Measurements from ENCODE around the gene CCDC116.
A peak's percentile ranks its signal among the peaks of the same experiment; 100 is the strongest.

The CCDC116 gene

GRCh38 chr22:21624120-21624879 is 8.3 kb upstream of the CCDC116 start:
- Histone ChIP-seq H2BK12ac (ENCODE audit: low read length) (peak overlapping the region; percentile 86), H4K91ac (ENCODE audit: low read depth, low read length, poor library complexity) (no peak overlapping the region), H2AFZ (ENCODE audit: low read length) (no peak overlapping the region), H3K27me3 (ENCODE audit: control insufficient read depth in 3 of 3, insufficient read depth in 3 of 3, low read depth in 1 of 3, low read length in 3 of 3) (no peaks in the 10 kb centered on the region), H2BK5ac (ENCODE audit: low read length) (no peak overlapping the region), H4K8ac (ENCODE audit: low read depth, low read length) (no peak overlapping the region), H2BK15ac (ENCODE audit: low read length) (no peak overlapping the region), H3K9ac (ENCODE audit: low read depth, low read length, poor library complexity) (no peak overlapping the region), H3K9me3 (replicated peaks in 1 of 2; ENCODE audit: control insufficient read depth in 2 of 2, insufficient read depth in 1 of 2, low read depth in 1 of 2, low read length in 2 of 2) (peaks cover 0 to 3% of the 10 kb centered on the region in 2 donors), H3K4ac (ENCODE audit: low read length) (no peak overlapping the region), H3K27ac (replicated peaks; ENCODE audit: low read length) (no peak overlapping the region), H2BK120ac (ENCODE audit: low read depth, low read length) (no peak overlapping the region), H2AK5ac (ENCODE audit: low read depth, low read length) (no peak overlapping the region), H3K4me3 (ENCODE audit: low read length in 2 of 2) (no peak overlapping the region), H3K79me1 (ENCODE audit: low read depth, low read length) (peaks cover 14% of the 10 kb centered on the region), H3K36me3 (replicated peaks in 1 of 2; ENCODE audit: control insufficient read depth in 2 of 2, insufficient read depth in 2 of 2, low read length in 2 of 2) (peaks cover 22 to 71% of the 10 kb centered on the region in 2 donors), H3K4me2 (ENCODE audit: insufficient read depth, low read length, poor library complexity, severe bottlenecking) (no peak overlapping the region), H3K18ac (ENCODE audit: low read length) (peak overlapping the region; percentile 60), H3K23ac (ENCODE audit: low read depth, low read length, poor library complexity) (peak overlapping the region; percentile 82), H3K4me1 (ENCODE audit: control insufficient read depth in 2 of 2, insufficient read depth in 1 of 2, low read depth in 1 of 2, low read length in 2 of 2) (peaks cover 9 to 10% of the 10 kb centered on the region in 2 donors), H3K14ac (ENCODE audit: low read length) (peak overlapping the region; percentile 6)
- no CpG with 5 or more reads among the region's 8 CpGs for WGBS, 2 donors (ENCODE audit: extremely low coverage in 2 of 2, insufficient read length in 2 of 2, insufficient replicate concordance in 1 of 2)
- DNase-seq (ENCODE audit: low spot score), result no peak

- Histone ChIP-seq H3K9me3 (replicated peaks in 1 of 2; ENCODE audit: control insufficient read depth in 2 of 2, insufficient read depth in 1 of 2, low read depth in 1 of 2, low read length in 2 of 2) (peaks cover 0 to 3% of the 10 kb centered on the region in 2 donors), H3K27ac (replicated peaks; ENCODE audit: low read length) (no peak overlapping the region), H3K14ac (ENCODE audit: low read length) (no peak overlapping the region), H3K18ac (ENCODE audit: low read length) (no peak overlapping the region), H3K23ac (ENCODE audit: low read depth, low read length, poor library complexity) (peak overlapping the region; percentile 92), H3K4me3 (ENCODE audit: low read length in 2 of 2) (no peak overlapping the region), H3K4ac (ENCODE audit: low read length) (no peak overlapping the region), H3K9ac (ENCODE audit: low read depth, low read length, poor library complexity) (peak overlapping the region; percentile 34), H2AFZ (ENCODE audit: low read length) (no peak overlapping the region), H3K4me2 (ENCODE audit: insufficient read depth, low read length, poor library complexity, severe bottlenecking) (no peak overlapping the region), H2BK120ac (ENCODE audit: low read depth, low read length) (no peak overlapping the region), H2BK12ac (ENCODE audit: low read length) (no peak overlapping the region), H3K4me1 (ENCODE audit: control insufficient read depth in 2 of 2, insufficient read depth in 1 of 2, low read depth in 1 of 2, low read length in 2 of 2) (peaks cover 10 to 12% of the 10 kb centered on the region in 2 donors), H2BK5ac (ENCODE audit: low read length) (no peak overlapping the region), H2AK5ac (ENCODE audit: low read depth, low read length) (no peak overlapping the region), H4K8ac (ENCODE audit: low read depth, low read length) (no peak overlapping the region), H3K36me3 (replicated peaks in 1 of 2; ENCODE audit: control insufficient read depth in 2 of 2, insufficient read depth in 2 of 2, low read length in 2 of 2) (peaks cover 20 to 68% of the 10 kb centered on the region in 2 donors), H3K27me3 (ENCODE audit: control insufficient read depth in 3 of 3, insufficient read depth in 3 of 3, low read depth in 1 of 3, low read length in 3 of 3) (no peaks in the 10 kb centered on the region), H3K79me1 (ENCODE audit: low read depth, low read length) (peaks cover 18% of the 10 kb centered on the region), H2BK15ac (ENCODE audit: low read length) (no peak overlapping the region), H4K91ac (ENCODE audit: low read depth, low read length, poor library complexity) (no peak overlapping the region)
- WGBS, 2 donors (ENCODE audit: extremely low coverage in 2 of 2, insufficient read length in 2 of 2, insufficient replicate concordance in 1 of 2), result no CpG with 5 or more reads among the region's 12 CpGs
- no peak for DNase-seq (ENCODE audit: low spot score)
Observed at GRCh38 chr22:21624880-21625791, 7.4 kb upstream of the CCDC116 start.

- H3K4me2 ChIP-seq (ENCODE audit: insufficient read depth, low read length, poor library complexity, severe bottlenecking), result no peak overlapping the region
- WGBS, 2 donors (ENCODE audit: extremely low coverage in 2 of 2, insufficient read length in 2 of 2, insufficient replicate concordance in 1 of 2), result no CpG with 5 or more reads among the region's 4 CpGs
- no peak overlapping the region for H2AK5ac ChIP-seq (ENCODE audit: low read depth, low read length)
- H3K4me3 ChIP-seq (ENCODE audit: low read length in 2 of 2), result no peak overlapping the region
- no peak overlapping the region for H2AFZ ChIP-seq (ENCODE audit: low read length)
- no peak overlapping the region for H2BK12ac ChIP-seq (ENCODE audit: low read length)
- no peaks in the 10 kb centered on the region for H3K27me3 ChIP-seq (ENCODE audit: control insufficient read depth in 3 of 3, insufficient read depth in 3 of 3, low read depth in 1 of 3, low read length in 3 of 3)
- no peak overlapping the region for H3K18ac ChIP-seq (ENCODE audit: low read length)
- no peak overlapping the region for H3K27ac ChIP-seq (replicated peaks; ENCODE audit: low read length)
- H3K4me1 ChIP-seq (ENCODE audit: control insufficient read depth in 2 of 2, insufficient read depth in 1 of 2, low read depth in 1 of 2, low read length in 2 of 2), result peaks cover 10 to 12% of the 10 kb centered on the region in 2 donors
- H3K9ac ChIP-seq (ENCODE audit: low read depth, low read length, poor library complexity), result no peak overlapping the region
- no peak overlapping the region for H3K4ac ChIP-seq (ENCODE audit: low read length)
- DNase-seq (ENCODE audit: low spot score), result no peak
- no peak overlapping the region for H3K14ac ChIP-seq (ENCODE audit: low read length)
- no peak overlapping the region for H4K91ac ChIP-seq (ENCODE audit: low read depth, low read length, poor library complexity)
- peaks cover 0 to 3% of the 10 kb centered on the region in 2 donors for H3K9me3 ChIP-seq (replicated peaks in 1 of 2; ENCODE audit: control insufficient read depth in 2 of 2, insufficient read depth in 1 of 2, low read depth in 1 of 2, low read length in 2 of 2)
- H3K36me3 ChIP-seq (replicated peaks in 1 of 2; ENCODE audit: control insufficient read depth in 2 of 2, insufficient read depth in 2 of 2, low read length in 2 of 2), result peaks cover 18 to 58% of the 10 kb centered on the region in 2 donors
- H2BK120ac ChIP-seq (ENCODE audit: low read depth, low read length), result no peak overlapping the region
- peaks cover 18% of the 10 kb centered on the region for H3K79me1 ChIP-seq (ENCODE audit: low read depth, low read length)
- H2BK15ac ChIP-seq (ENCODE audit: low read length), result no peak overlapping the region
- H3K23ac ChIP-seq (ENCODE audit: low read depth, low read length, poor library complexity), result peak overlapping the region; percentile 76
- H2BK5ac ChIP-seq (ENCODE audit: low read length), result no peak overlapping the region
- H4K8ac ChIP-seq (ENCODE audit: low read depth, low read length), result no peak overlapping the region
Observed at GRCh38 chr22:21626073-21626734, 6.4 kb upstream of the CCDC116 start.
